ENCODE measurements around the gene ATP2A1.

DNA sequence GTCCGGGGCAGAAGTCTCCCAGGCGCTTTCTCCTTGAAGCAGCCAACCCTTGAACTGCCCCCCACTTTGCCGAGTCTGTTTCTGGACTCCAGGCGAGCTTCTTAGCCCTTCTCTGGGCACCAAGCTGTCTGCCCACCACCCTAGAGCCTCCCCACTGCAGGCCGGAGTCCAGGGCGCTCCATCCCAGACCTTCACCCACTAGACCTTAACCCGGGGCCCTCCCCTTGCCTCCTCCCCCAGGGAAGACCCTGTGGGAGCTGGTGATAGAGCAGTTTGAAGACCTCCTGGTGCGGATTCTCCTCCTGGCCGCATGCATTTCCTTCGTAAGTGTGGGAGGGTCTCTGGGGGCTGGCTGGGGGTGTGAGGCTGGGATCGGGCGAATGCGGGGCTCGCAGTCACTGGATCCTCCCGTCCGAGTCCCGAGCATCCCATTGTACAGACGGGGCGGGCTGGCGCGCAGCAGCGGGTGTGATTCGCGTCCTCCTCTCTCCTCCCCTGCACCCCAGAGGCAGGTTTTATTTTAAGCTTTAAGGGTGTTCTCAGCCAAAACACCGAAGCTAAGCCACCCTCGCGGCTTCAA, 1.1 kb downstream of the ATP2A1 start:
- no peak for TF ChIP-seq POLR2AphosphoS5 (IDR thresholded peaks at IDR 0.05; ENCODE audit: borderline replicate concordance, low read depth, low read length)
- TF ChIP-seq EZH2 (IDR thresholded peaks at IDR 0.05) = no peak
- no peak for TF ChIP-seq FOXP2 (optimal IDR thresholded peaks at IDR 0.05; ENCODE audit: control extremely low read depth, extremely low read length, insufficient read depth)

All from SK-N-MC (cell line).